Measurements from ENCODE around the gene FBXW11. TPM values are rescaled to one million over a fixed set of nuclear protein-coding genes. Genes with fewer than 3 reads are reported as not detected.

The FBXW11 gene
- total RNA-seq, 1 experiment from 2014 or later = 52.0 TPM

DNA sequence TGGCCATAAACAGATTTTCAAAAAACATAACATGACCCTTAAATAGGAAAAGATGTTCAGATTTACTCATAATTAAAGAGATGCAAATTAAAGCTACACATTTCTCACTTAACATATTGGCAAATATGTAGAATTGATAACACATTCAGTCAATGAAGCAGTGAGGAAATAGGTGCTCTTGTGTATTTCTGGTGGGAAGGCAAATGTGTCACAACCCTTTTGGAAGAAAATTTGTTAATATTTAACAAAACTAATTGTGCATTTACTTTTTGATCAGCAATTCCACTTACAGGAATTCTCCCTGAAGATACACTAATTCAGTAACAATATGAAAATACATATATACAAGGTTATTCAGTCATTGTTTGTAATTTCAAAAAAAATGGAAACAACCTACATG is 68.1 kb downstream of the FBXW11 start:
- H4K20me1 ChIP-seq (ENCODE audit: insufficient read depth) = peaks cover 3% of the 10 kb centered on the region; the same call in 1 of the 2 replicates
- 0 out of 4 replicates have a peak, but pooled peaks cover 0 to 3% of the 10 kb centered on the region in 2 experiments for H3K4me1 ChIP-seq (ENCODE audit: control insufficient read depth in 1 of 2, insufficient read depth in 2 of 2, low read length in 2 of 2)
- H3K9ac ChIP-seq (ENCODE audit: low read length) = no peak overlapping the region
- DNase-seq (ENCODE audit: low read depth, low spot score) (no peak), ATAC-seq (no peak)
- H2AFZ ChIP-seq (ENCODE audit: low read depth, low read length, poor library complexity, severe bottlenecking) = no peak overlapping the region
- TF ChIP-seq EZH2 (IDR thresholded peaks at IDR 0.05) (no peak), CBX3 (IDR thresholded peaks at IDR 0.05; ENCODE audit: low read depth) (no peak), YY1 (IDR thresholded peaks at IDR 0.05; ENCODE audit: extremely low read depth, insufficient replicate concordance, low read depth, low read length) (no peak), REST (IDR thresholded peaks at IDR 0.05; ENCODE audit: low read depth) (no peak), SIN3A (IDR thresholded peaks at IDR 0.05; ENCODE audit: low read depth) (no peak), ATF3 (IDR thresholded peaks at IDR 0.05) (no peak), SRF (IDR thresholded peaks at IDR 0.05; ENCODE audit: low read depth) (no peak), TCF7L2 (IDR thresholded peaks at IDR 0.05; ENCODE audit: borderline replicate concordance, extremely low read depth, insufficient read depth, insufficient read length) (no peak), SP1 (IDR thresholded peaks at IDR 0.05; ENCODE audit: low read depth) (no peak), ZFX (IDR thresholded peaks at IDR 0.05) (no peak), POLR2AphosphoS5 (IDR thresholded peaks at IDR 0.05; ENCODE audit: low read depth, low read length) (no peak), ELF1 (IDR thresholded peaks at IDR 0.05; ENCODE audit: borderline replicate concordance, low read depth) (no peak), CEBPB (IDR thresholded peaks at IDR 0.05; ENCODE audit: low read depth) (no peak)
- TF ChIP-seq, protein P1, sequence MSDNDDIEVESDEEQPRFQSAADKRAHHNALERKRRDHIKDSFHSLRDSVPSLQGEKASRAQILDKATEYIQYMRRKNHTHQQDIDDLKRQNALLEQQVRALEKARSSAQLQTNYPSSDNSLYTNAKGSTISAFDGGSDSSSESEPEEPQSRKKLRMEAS (IDR thresholded peaks at IDR 0.05) = no peak
- TF ChIP-seq, protein P2, sequence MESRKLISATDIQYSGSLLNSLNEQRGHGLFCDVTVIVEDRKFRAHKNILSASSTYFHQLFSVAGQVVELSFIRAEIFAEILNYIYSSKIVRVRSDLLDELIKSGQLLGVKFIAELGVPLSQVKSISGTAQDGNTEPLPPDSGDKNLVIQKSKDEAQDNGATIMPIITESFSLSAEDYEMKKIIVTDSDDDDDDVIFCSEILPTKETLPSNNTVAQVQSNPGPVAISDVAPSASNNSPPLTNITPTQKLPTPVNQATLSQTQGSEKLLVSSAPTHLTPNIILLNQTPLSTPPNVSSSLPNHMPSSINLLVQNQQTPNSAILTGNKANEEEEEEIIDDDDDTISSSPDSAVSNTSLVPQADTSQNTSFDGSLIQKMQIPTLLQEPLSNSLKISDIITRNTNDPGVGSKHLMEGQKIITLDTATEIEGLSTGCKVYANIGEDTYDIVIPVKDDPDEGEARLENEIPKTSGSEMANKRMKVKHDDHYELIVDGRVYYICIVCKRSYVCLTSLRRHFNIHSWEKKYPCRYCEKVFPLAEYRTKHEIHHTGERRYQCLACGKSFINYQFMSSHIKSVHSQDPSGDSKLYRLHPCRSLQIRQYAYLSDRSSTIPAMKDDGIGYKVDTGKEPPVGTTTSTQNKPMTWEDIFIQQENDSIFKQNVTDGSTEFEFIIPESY (IDR thresholded peaks at IDR 0.05; ENCODE audit: extremely low read depth, insufficient replicate concordance, low read length) = no peak
- H3K4me3 ChIP-seq (replicated peaks in 1 of 2; ENCODE audit: low read depth in 1 of 2, low read length in 2 of 2) = no peak overlapping the region
- CTCF ChIA-PET = no interaction called here
- intact Hi-C loops (cut with micrococcal nuclease) = no loop called here
- H3K79me2 ChIP-seq (ENCODE audit: insufficient read depth, low read length) = peaks cover 76% of the 10 kb centered on the region
- POLR2A ChIA-PET = no interaction called here
- H3K27me3 ChIP-seq (ENCODE audit: insufficient read depth, low read length) = no peaks in the 10 kb centered on the region
- no peak overlapping the region for H3K4me2 ChIP-seq (ENCODE audit: low read length)
- H3K36me3 ChIP-seq (ENCODE audit: control insufficient read depth in 1 of 2, insufficient read depth in 2 of 2, low read length in 2 of 2) = no peaks in the 10 kb centered on the region
- no peaks in the 10 kb centered on the region for H3K9me2 ChIP-seq (ENCODE audit: insufficient read depth)
- H3K9me3 ChIP-seq (ENCODE audit: control insufficient read depth in 1 of 2, insufficient read depth in 1 of 2, low read depth in 1 of 2, low read length in 2 of 2) = no peaks in the 10 kb centered on the region; a peak in 1 of 4 replicates
- BruUV-seq (replicated peaks) = no TSS peak
- RAD21 ChIA-PET (ENCODE audit: low non-redundant PET in 1 of 2, low total read pairs in 2 of 2, uncharacterized antibody in 2 of 2, unreplicated experiment in 2 of 2) = no interaction called here
- no peak overlapping the region for H3K27ac ChIP-seq (ENCODE audit: low read depth, low read length)
